D721Med (cell line): ENCODE results near the gene TCIRG1.

ENCODE experiments used
- DNase-seq: peaks from one replicate; pipeline ENCODE4 v3.0.0; 2011; ENCODE audit warnings: low spot score; ENCODE audit not compliant: insufficient read length
- FAIRE-seq: peaks from 2 replicates; lab custom pipeline; 2011; peaks lifted over from hg19 to GRCh38; lab: Jason Lieb, UNC
- CTCF ChIP-seq: IDR thresholded peaks from 2 replicates; pipeline ENCODE4 v1.5.1; 2012; ENCODE audit warnings: mild to moderate bottlenecking, control low read depth; ENCODE audit not compliant: insufficient read depth; ENCODE audit errors: missing control alignments

Gene TCIRG1

DNA sequence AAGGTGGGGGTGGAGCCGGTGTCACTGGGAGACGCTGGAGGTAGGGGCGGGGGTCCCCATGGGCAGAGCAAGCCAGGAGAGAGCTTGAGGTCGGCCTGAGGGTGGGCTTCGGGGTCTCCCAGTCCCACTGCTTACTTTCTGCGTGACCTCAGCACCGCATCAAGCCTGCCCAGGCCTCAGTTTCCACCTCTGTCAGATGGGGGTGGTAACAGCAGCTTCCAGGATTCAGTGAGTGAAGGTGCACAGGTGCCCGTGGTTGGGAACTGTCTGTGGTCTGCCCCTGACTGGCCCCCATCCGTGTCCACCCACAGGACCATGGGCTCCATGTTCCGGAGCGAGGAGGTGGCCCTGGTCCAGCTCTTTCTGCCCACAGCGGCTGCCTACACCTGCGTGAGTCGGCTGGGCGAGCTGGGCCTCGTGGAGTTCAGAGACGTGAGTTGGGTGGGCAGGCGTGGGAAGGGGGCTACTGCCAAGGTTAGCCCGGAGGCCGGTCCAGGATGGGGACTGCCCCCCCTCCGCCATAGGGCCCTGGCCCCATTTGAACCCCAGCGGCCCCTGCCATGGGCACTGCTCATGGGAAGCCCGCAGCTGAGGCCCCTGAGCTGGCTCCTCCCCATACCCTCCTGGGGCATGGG lies 2.2 kb downstream of the TCIRG1 start:
- no peak for TF ChIP-seq CTCF
- FAIRE-seq: no peak
- no peak for DNase-seq

- no peak for TF ChIP-seq CTCF
- FAIRE-seq (no peak), DNase-seq (no peak)
Measured at GRCh38 chr11:68041617-68042218, 2.9 kb downstream of the TCIRG1 start.

DNA sequence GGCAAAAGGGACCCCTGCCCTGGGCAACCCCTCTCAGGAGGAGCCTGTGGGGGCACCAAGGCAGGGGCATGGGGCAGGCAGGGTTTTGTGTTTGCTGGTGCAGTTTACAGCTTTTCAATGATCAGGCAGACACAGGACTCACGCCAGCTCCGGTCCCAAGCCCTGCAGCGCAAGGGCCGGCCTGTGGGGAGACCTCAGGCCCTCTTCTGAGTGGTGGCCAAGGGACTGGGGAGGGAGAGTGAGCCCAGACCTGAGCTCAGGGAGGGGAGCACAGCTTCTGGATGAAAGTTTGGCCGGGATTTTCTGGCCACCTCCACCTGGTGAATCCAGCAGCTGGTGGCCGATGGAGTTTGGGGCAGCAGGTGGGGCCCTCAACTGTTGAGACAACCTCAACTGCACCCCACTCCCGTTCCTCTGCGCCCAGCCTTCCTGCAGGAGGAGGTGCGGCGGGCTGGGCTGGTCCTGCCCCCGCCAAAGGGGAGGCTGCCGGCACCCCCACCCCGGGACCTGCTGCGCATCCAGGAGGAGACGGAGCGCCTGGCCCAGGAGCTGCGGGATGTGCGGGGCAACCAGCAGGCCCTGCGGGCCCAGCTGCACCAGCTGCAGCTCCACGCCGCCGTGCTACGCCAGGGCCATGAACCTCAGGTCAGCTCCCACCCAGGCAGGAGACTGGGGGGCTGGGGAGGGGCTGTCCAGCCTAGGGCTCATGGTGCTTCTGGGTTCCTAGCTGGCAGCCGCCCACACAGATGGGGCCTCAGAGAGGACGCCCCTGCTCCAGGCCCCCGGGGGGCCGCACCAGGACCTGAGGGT lies 3.6 kb downstream of the TCIRG1 start:
- TF ChIP-seq CTCF: no peak
- DNase-seq (no peak), FAIRE-seq (no peak)

GRCh38 chr11:68043029-68043348 lies 4.2 kb downstream of the TCIRG1 start:
- TF ChIP-seq CTCF: no peak
- FAIRE-seq (no peak), DNase-seq (no peak)

- DNase-seq: no peak
Measured at GRCh38 chr11:68043349-68044144, 4.7 kb downstream of the TCIRG1 start.

DNA sequence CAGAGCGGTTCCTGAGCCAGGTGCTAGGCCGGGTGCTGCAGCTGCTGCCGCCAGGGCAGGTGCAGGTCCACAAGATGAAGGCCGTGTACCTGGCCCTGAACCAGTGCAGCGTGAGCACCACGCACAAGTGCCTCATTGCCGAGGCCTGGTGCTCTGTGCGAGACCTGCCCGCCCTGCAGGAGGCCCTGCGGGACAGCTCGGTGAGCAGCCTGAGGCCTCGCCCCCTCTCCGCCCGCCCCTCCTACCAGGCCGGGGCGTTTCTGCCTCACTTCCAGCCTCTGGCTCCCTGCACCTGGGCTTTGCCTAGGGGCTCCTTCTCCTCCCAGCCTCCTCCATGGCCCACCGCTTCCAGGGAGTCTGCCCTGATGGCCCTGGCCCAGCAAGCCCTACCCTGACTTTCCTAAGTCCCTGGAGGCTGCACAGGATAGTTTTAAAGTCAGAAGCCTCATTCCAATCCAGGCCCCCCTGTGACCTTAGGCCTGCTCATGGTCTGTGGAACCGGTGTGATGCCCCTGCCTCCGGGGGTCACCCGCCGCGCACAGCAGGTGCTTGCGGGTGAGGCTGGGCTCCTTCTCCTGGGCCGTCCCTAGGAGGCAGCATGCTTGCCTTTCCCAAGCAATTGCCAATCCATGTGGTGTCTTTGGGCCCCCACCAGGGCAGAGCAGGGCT lies 5.5 kb downstream of the TCIRG1 start:
- DNase-seq (no peak), FAIRE-seq (no peak)
- TF ChIP-seq CTCF: no peak

More at GRCh38 chr11:68043349-68044144, 4.7 kb downstream of the TCIRG1 start:
- no peak for FAIRE-seq
- no peak for TF ChIP-seq CTCF
